NCI-H82 (cell line): Measurements from ENCODE around the gene CCDC30.
A peak's percentile ranks its signal among the peaks of the same experiment; 100 is the strongest.

ENCODE experiments used
- DNase-seq: peaks from one replicate; lab custom pipeline; 2025; lab: John Stamatoyannopoulos, UW

CCDC30 gene

GRCh38 chr1:42462828-42463763, at the start of gene CCDC30:
TSS of gene CCDC30 (plus strand) at chr1:42463286. CDS start at chr1:42480552, 17,266 bp downstream.
- peak; percentile 100 for DNase-seq

GRCh38 chr1:42414551-42415496, 48.3 kb upstream of the CCDC30 start:
- DNase-seq: no peak

DNA sequence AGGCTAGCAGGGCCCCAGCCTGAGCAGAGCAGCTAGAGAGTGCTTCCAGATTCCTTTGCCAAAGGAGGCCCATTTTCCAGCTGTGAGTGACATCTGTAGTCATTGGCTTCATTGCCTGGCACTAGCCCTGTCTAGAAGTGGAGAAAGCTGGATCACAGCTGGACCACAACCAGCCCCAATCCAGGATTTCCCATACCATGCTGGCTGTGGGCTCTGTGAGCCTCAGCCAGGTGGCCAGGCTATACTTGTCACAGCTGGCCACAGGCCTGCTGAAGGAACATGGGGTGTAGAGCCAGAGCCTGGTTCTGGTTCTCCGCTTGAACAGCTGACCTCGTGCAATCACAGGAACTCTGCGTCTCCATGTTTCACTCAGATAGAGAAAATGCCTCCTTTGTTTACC, 45.9 kb upstream of the CCDC30 start:
- DNase-seq: no peak

DNA sequence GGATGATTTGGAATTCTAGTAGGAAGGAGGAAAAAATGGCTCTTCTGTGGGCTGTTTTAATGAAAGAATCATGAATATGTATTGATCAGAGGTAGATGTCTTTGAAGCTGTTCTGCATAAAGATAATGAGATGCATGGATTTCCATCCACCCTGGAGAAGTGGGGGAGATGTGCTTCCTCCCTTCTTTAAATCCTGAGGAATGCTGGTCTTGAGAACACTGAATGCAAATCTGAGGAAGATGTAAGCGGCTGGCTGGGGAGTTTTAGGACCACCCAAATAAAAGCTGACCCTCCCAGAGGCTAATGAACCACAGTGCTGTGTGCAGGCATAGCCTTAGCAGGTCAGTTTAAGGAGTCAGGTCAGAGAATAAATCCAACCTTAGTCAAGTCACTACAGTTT, 44.6 kb upstream of the CCDC30 start:
- DNase-seq: peak; percentile 12

DNA sequence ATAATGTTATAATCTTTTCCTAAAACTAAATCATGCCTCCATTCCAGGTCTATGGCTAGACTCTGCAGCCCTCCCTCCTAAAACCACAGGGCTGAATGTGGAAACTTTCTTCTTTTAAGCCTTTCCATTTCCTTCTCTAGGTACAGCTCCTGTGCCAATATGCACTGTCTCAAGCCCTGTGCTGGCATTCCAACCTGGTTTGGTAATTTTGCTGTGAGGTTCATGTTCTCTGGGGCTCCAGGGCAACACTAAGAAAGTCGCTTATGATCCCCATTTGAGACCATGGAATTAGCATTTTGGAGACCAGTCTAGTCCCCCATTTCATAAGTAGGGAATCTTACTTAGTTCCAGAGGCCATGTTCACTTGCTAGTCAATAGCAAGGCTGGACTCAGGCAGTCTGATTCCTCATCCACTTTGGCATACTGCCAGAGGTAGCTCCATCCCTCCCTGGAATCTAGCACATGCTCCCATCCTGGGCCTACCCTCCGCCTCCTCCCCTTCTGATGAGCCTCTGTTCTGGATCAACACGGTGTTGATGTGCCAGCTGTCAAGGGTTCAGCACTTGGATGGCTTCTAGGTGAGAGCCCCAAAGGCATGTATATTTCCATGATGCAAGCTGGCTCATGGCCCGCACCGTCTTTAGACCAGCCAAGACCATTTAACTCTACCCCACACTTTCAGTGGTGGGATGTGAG, 43.8 kb upstream of the CCDC30 start:
- peak; percentile 98 for DNase-seq

GRCh38 chr1:42420121-42420520, 43.0 kb upstream of the CCDC30 start:
- DNase-seq: peak; percentile 50

DNA sequence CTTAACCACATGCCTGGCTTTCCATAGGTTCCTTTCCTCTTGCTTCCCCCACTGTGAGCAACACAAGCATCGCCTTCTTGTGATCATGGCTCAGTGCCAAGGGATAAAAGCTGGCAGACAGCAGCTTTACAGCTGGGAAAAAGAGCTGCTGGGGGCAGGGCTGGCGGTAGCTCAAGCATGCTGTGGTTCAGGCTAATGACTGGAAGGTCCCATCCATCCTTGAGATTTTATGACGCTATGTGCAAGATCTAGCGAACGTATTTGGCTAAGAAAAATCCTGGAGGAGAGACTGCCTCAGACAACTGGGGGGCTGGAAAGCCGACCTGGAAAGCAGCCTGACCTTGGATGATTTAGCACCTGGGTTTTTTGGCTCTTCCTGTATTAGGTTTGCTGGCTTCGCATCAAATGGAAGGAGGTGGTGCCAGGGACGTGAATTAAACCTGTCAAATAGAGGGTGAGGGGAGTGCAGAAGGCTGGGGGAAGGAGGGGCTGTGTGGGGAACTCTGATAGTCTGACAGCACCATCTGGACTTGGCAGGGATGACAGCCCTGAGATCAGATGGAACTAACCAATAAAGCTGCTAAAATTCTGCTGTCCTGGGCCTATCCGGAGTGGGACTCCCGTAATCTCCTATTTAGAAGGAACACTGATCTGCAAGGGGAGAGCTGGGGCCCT, 42.0 kb upstream of the CCDC30 start:
- DNase-seq: peak; percentile 99

- peak; percentile 75 for DNase-seq
Measured at GRCh38 chr1:42422737-42423136, 40.3 kb upstream of the CCDC30 start.

GRCh38 chr1:42423681-42424080, 39.4 kb upstream of the CCDC30 start:
- DNase-seq: peak; percentile 59

DNA sequence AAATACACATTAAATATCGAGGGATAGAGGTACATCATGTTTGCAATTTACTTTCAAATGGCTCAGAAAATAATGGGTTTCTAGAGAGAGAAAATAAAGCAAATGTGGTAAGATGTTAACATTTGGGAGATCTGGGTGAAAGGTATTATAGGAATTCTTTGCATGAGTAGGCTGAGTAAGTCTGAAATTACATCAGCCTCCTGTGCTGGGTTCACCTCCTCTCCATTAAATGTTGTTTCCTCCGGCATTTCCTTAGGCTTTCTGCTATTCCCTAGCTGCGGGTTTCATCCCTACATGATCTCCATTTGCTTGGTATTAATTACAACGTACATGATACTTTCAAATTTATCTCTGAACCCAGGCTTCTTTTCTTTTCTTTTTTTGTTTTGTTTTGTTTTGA, 38.9 kb upstream of the CCDC30 start:
- DNase-seq: no peak

DNA sequence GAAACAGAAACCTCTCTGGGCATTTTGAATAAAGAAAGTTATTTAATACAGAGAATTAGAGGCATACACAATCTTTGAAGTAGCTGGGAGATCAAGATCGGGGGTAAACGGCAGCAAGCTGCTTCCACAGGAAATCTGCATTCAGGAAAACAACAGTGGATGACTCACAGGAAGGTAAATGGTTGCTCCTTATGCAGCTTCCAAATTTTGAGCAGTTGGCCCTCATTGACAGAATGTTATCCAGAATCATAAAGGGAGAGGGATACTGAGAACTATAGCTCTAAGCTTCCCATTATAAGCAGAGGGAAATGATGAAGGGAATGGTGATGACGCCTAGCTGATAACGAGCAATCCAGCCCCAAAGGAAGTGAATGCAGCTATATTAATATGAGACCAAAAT, 35.8 kb upstream of the CCDC30 start:
- DNase-seq: no peak

GRCh38 chr1:42429603-42430002, 33.5 kb upstream of the CCDC30 start:
- no peak for DNase-seq

- no peak for DNase-seq
Measured at GRCh38 chr1:42430286-42431135, 32.6 kb upstream of the CCDC30 start.

- no peak for DNase-seq
Measured at GRCh38 chr1:42431514-42431913, 31.6 kb upstream of the CCDC30 start.

DNA sequence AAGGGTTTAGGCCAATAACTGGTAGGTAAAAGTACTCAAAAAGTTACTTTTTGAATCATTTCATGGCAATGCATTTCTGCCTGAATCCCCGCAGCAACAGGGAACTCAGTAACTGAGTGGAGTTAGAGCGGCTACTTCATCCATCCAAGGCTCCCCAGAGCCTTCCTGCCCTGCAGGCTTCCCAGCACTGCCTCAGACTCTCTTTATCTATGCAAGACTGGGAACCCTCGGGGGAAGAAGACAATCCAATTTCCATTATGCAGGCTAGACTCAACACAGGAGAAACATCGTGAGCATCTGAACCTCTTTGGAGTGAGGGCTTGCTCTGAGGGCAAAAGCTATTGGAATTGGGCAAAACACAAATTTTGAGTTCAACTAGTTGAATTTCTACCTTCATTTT, 30.4 kb upstream of the CCDC30 start:
- peak; percentile 10 for DNase-seq

- no peak for DNase-seq
Measured at GRCh38 chr1:42433369-42433768, 29.7 kb upstream of the CCDC30 start.

- DNase-seq: no peak
Measured at GRCh38 chr1:42434340-42434739, 28.7 kb upstream of the CCDC30 start.

DNA sequence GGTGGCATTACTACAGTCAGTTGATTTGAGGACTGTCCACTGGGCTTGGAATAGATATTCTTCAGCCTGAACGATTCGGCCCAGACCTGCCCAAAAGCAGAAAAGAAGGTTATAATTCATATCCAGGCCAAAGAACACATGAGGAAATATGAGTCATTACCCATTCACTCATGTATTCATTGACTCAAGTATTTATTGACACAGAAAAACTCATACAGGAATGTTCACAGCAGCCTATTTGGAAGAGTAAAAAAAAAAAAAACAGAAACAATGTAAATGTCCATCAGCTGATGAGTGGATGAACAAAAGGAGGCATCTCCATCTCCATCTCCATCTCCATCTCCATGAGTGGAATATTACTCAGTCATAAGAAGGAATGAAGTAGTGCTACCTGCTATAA, 23.1 kb upstream of the CCDC30 start:
- DNase-seq: no peak

DNA sequence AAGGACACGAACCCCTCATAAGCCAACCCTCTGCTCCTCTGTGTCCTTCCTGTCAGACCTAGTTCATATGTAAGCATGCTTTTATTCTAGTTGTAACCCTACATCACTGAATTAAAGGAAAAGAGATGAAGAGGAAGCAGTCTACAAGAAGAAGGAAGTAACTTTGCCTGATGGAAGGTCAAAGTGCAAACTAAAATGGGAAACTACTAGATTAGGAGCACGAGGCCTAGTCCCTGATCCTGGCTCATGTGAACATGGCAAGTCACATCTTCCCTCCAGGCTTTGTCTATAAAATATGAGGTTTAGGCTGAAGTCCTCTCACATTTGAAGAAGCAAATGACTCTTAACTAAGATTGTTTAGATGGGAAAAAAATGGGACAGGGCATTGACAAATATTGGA, 20.4 kb upstream of the CCDC30 start:
- DNase-seq: no peak

- no peak for DNase-seq
Measured at GRCh38 chr1:42449256-42449655, 13.8 kb upstream of the CCDC30 start.

GRCh38 chr1:42450061-42450460, 13.0 kb upstream of the CCDC30 start:
- no peak for DNase-seq
